IPS-18c (cell line): ENCODE measurements around the gene GMCL2.
"Not testable (repeated sequence)": the region's sequence is repeated elsewhere in the genome, so short reads cannot be mapped to it uniquely, and the experiment has no call there.

ENCODE experiments used
- H3K4me3 ChIP-seq: 2 replicates; pipeline ENCODE4 v1.7.0; 2013; ENCODE audit warnings: low read depth, mild to moderate bottlenecking, low read length, moderate library complexity; ENCODE audit not compliant: insufficient read depth
- H3K9me3 ChIP-seq: one replicate; pipeline ENCODE4 v1.6.1; 2013; ENCODE audit warnings: mild to moderate bottlenecking, low read length, moderate library complexity; ENCODE audit not compliant: control insufficient read depth, insufficient read depth

GMCL2 gene

GRCh38 chr5:178199581-178200434 is 12.6 kb upstream of the GMCL2 start:
- H3K9me3 ChIP-seq, result no peaks in the 10 kb centered on the region
- H3K4me3 ChIP-seq, result no peak overlapping the region

- Histone ChIP-seq H3K4me3 (no peak overlapping the region), H3K9me3 (no peaks in the 10 kb centered on the region)
Observed at GRCh38 chr5:178198706-178199105, 11.5 kb upstream of the GMCL2 start.

- not testable (repeated sequence) for H3K9me3 ChIP-seq, H3K4me3 ChIP-seq
Observed at GRCh38 chr5:178198151-178198550, 11.0 kb upstream of the GMCL2 start.

GRCh38 chr5:178196986-178197385 is 9.8 kb upstream of the GMCL2 start:
- peaks cover 4% of the 10 kb centered on the region for H3K9me3 ChIP-seq
- no peak overlapping the region for H3K4me3 ChIP-seq

- Histone ChIP-seq H3K9me3 (peaks cover 4% of the 10 kb centered on the region), H3K4me3 (no peak overlapping the region)
Observed at GRCh38 chr5:178196281-178196812, 9.2 kb upstream of the GMCL2 start.

- Histone ChIP-seq H3K9me3 (peaks cover 4% of the 10 kb centered on the region), H3K4me3 (no peak overlapping the region)
Observed at GRCh38 chr5:178194026-178194425, 6.9 kb upstream of the GMCL2 start.

- H3K9me3 ChIP-seq, result peaks cover 4% of the 10 kb centered on the region
- H3K4me3 ChIP-seq, result no peak overlapping the region
Observed at GRCh38 chr5:178193251-178193809, 6.2 kb upstream of the GMCL2 start.

- Histone ChIP-seq H3K4me3 (no peak overlapping the region), H3K9me3 (peaks cover 4% of the 10 kb centered on the region)
Observed at GRCh38 chr5:178192787-178193186, 5.6 kb upstream of the GMCL2 start.

GRCh38 chr5:178192244-178192643 is 5.1 kb upstream of the GMCL2 start:
- peaks cover 4% of the 10 kb centered on the region for H3K9me3 ChIP-seq
- no peak overlapping the region for H3K4me3 ChIP-seq

- H3K4me3 ChIP-seq, result no peak overlapping the region
- H3K9me3 ChIP-seq, result peaks cover 4% of the 10 kb centered on the region
Observed at GRCh38 chr5:178191661-178192060, 4.5 kb upstream of the GMCL2 start.

GRCh38 chr5:178189433-178189832 is 2.3 kb upstream of the GMCL2 start:
- Histone ChIP-seq H3K9me3 (peaks cover 4% of the 10 kb centered on the region), H3K4me3 (no peak overlapping the region)

GRCh38 chr5:178186427-178186826 is 744 bp downstream of the GMCL2 start:
- Histone ChIP-seq H3K4me3 (no peak overlapping the region), H3K9me3 (no peaks in the 10 kb centered on the region)

- no peaks in the 10 kb centered on the region for H3K9me3 ChIP-seq
- H3K4me3 ChIP-seq, result no peak overlapping the region
Observed at GRCh38 chr5:178182158-178182876, 4.9 kb downstream of the GMCL2 start.

GRCh38 chr5:178180141-178180863 is 6.9 kb downstream of the GMCL2 start:
- no peak overlapping the region for H3K4me3 ChIP-seq
- H3K9me3 ChIP-seq, result no peaks in the 10 kb centered on the region

- no peak overlapping the region for H3K4me3 ChIP-seq
- no peaks in the 10 kb centered on the region for H3K9me3 ChIP-seq
Observed at GRCh38 chr5:178177569-178177968, 9.6 kb downstream of the GMCL2 start.

GRCh38 chr5:178176791-178177190 is 10.4 kb downstream of the GMCL2 start:
- H3K4me3 ChIP-seq, result no peak overlapping the region
- no peaks in the 10 kb centered on the region for H3K9me3 ChIP-seq

- H3K4me3 ChIP-seq, result no peak overlapping the region
- H3K9me3 ChIP-seq, result no peaks in the 10 kb centered on the region
Observed at GRCh38 chr5:178174456-178174855, 12.7 kb downstream of the GMCL2 start.
